ENCODE measurements around the gene WDR75. TPM values are rescaled to one million over a fixed set of nuclear protein-coding genes. Genes with fewer than 3 reads are reported as not detected.
"Not testable (repeated sequence)": the region's sequence is repeated elsewhere in the genome, so short reads cannot be mapped to it uniquely, and the experiment has no call there.

The WDR75 gene
- total and polyA plus RNA-seq, 5 donors, result 12.6 to 20.0 (median 18.8) TPM

- Histone ChIP-seq H3K9me3 (ENCODE audit: control insufficient read depth, low read length) (no peaks in the 10 kb centered on the region), H3K27me3 (ENCODE audit: control insufficient read depth, insufficient read depth) (no peaks in the 10 kb centered on the region), H3K27ac (ENCODE audit: low read length) (no peak overlapping the region), H3K4me1 (ENCODE audit: control insufficient read depth, insufficient read depth, low read length) (no peaks in the 10 kb centered on the region), H3K4me3 (ENCODE audit: low read length) (no peak overlapping the region)
- WGBS, result 31% methylated on average over 4 of the region's 4 CpGs
- intact Hi-C loops (cut with DNase I), result loop anchor here in 3 of 4 donors (5.0 to 10.0 kb wide), 4 partner anchors 318 to 1908 kb away; no protein-coding TSS in a partner anchor
- DNase-seq (no peak), ATAC-seq (peak; percentile 59 to 67)
These were observed 28.8 kb upstream of the WDR75 start for GRCh38 chr2:189412330-189412953.

- no peak for ATAC-seq
- H3K27ac ChIP-seq (ENCODE audit: low read length), result no peak overlapping the region
- H3K4me3 ChIP-seq (ENCODE audit: low read length), result no peak overlapping the region
- H3K27me3 ChIP-seq (ENCODE audit: control insufficient read depth, insufficient read depth), result no peaks in the 10 kb centered on the region
- no peaks in the 10 kb centered on the region for H3K4me1 ChIP-seq (ENCODE audit: control insufficient read depth, insufficient read depth, low read length)
- intact Hi-C loops (cut with DNase I), result loop anchor here in 3 of 4 donors (5.0 to 10.0 kb wide), 4 partner anchors 318 to 1908 kb away; no protein-coding TSS in a partner anchor
- H3K9me3 ChIP-seq (ENCODE audit: control insufficient read depth, low read length), result no peaks in the 10 kb centered on the region
- no peak for DNase-seq
- 87% methylated on average over 4 of the region's 4 CpGs for WGBS
These were observed 28.0 kb upstream of the WDR75 start for GRCh38 chr2:189413249-189413648.

- 77% methylated on average over 1 of the region's 1 CpG for WGBS
These were observed 19.6 kb upstream of the WDR75 start for GRCh38 chr2:189421644-189422043.

GRCh38 chr2:189424961-189425360 lies 16.3 kb upstream of the WDR75 start:
- no peak for ATAC-seq
- intact Hi-C loops (cut with DNase I), result no loop called here
- 90% methylated on average over 2 of the region's 2 CpGs for WGBS
- peaks cover 1% of the 10 kb centered on the region for H3K4me1 ChIP-seq (ENCODE audit: control insufficient read depth, insufficient read depth, low read length)
- no peak overlapping the region for H3K27ac ChIP-seq (ENCODE audit: low read length)
- H3K9me3 ChIP-seq (ENCODE audit: control insufficient read depth, low read length), result no peaks in the 10 kb centered on the region
- no peak for DNase-seq
- H3K4me3 ChIP-seq (ENCODE audit: low read length), result no peak overlapping the region
- H3K27me3 ChIP-seq (ENCODE audit: control insufficient read depth, insufficient read depth), result no peaks in the 10 kb centered on the region

More at GRCh38 chr2:189421644-189422043, 19.6 kb upstream of the WDR75 start:
- Histone ChIP-seq H3K4me1 (ENCODE audit: control insufficient read depth, insufficient read depth, low read length) (peaks cover 1% of the 10 kb centered on the region), H3K27me3 (ENCODE audit: control insufficient read depth, insufficient read depth) (no peaks in the 10 kb centered on the region), H3K27ac (ENCODE audit: low read length) (no peak overlapping the region), H3K4me3 (ENCODE audit: low read length) (no peak overlapping the region), H3K9me3 (ENCODE audit: control insufficient read depth, low read length) (no peaks in the 10 kb centered on the region)
- DNase-seq, result peak in 1 of 3 donors; percentile 23
- intact Hi-C loops (cut with DNase I), result no loop called here
- ATAC-seq, result no peak

- Histone ChIP-seq H3K27me3 (ENCODE audit: control insufficient read depth, insufficient read depth) (no peaks in the 10 kb centered on the region), H3K4me1 (ENCODE audit: control insufficient read depth, insufficient read depth, low read length) (peaks cover 1% of the 10 kb centered on the region), H3K27ac (ENCODE audit: low read length) (no peak overlapping the region), H3K4me3 (ENCODE audit: low read length) (no peak overlapping the region), H3K9me3 (ENCODE audit: control insufficient read depth, low read length) (no peaks in the 10 kb centered on the region)
- DNase-seq (no peak), ATAC-seq (no peak)
- 91% methylated on average over 1 of the region's 1 CpG for WGBS
- intact Hi-C loops (cut with DNase I), result no loop called here
These were observed 15.6 kb upstream of the WDR75 start for GRCh38 chr2:189425676-189426075.

- Histone ChIP-seq H3K27ac (ENCODE audit: low read length) (no peak overlapping the region), H3K9me3 (ENCODE audit: control insufficient read depth, low read length) (no peaks in the 10 kb centered on the region), H3K27me3 (ENCODE audit: control insufficient read depth, insufficient read depth) (no peaks in the 10 kb centered on the region), H3K4me1 (ENCODE audit: control insufficient read depth, insufficient read depth, low read length) (peaks cover 1% of the 10 kb centered on the region), H3K4me3 (ENCODE audit: low read length) (no peak overlapping the region)
- DNase-seq (no peak), ATAC-seq (no peak)
- intact Hi-C loops (cut with DNase I), result no loop called here
- WGBS, result 95% methylated on average over 2 of the region's 2 CpGs
These were observed 14.4 kb upstream of the WDR75 start for GRCh38 chr2:189426886-189427285.

GRCh38 chr2:189427872-189428271 lies 13.4 kb upstream of the WDR75 start:
- H3K4me3 ChIP-seq (ENCODE audit: low read length), result no peak overlapping the region
- DNase-seq (no peak), ATAC-seq (no peak)
- H3K27ac ChIP-seq (ENCODE audit: low read length), result no peak overlapping the region
- WGBS, result over 99% methylated on average over 2 of the region's 2 CpGs
- H3K27me3 ChIP-seq (ENCODE audit: control insufficient read depth, insufficient read depth), result no peaks in the 10 kb centered on the region
- no peaks in the 10 kb centered on the region for H3K9me3 ChIP-seq (ENCODE audit: control insufficient read depth, low read length)
- intact Hi-C loops (cut with DNase I), result no loop called here
- peaks cover 1% of the 10 kb centered on the region for H3K4me1 ChIP-seq (ENCODE audit: control insufficient read depth, insufficient read depth, low read length)

GRCh38 chr2:189430448-189430847 lies 10.8 kb upstream of the WDR75 start:
- H3K4me1 ChIP-seq (ENCODE audit: control insufficient read depth, insufficient read depth, low read length); H3K27ac ChIP-seq (ENCODE audit: low read length); H3K9me3 ChIP-seq (ENCODE audit: control insufficient read depth, low read length); DNase-seq; ATAC-seq; H3K27me3 ChIP-seq (ENCODE audit: control insufficient read depth, insufficient read depth); H3K4me3 ChIP-seq (ENCODE audit: low read length); intact Hi-C loops (cut with DNase I): not testable (repeated sequence)
- 78% methylated on average over 2 of the region's 2 CpGs for WGBS

GRCh38 chr2:189435803-189436202 lies 5.5 kb upstream of the WDR75 start:
- DNase-seq; intact Hi-C loops (cut with DNase I); H3K4me3 ChIP-seq (ENCODE audit: low read length); H3K4me1 ChIP-seq (ENCODE audit: control insufficient read depth, insufficient read depth, low read length); H3K27me3 ChIP-seq (ENCODE audit: control insufficient read depth, insufficient read depth); H3K27ac ChIP-seq (ENCODE audit: low read length); ATAC-seq; H3K9me3 ChIP-seq (ENCODE audit: control insufficient read depth, low read length): not testable (repeated sequence)
- 96% methylated on average over 4 of the region's 4 CpGs for WGBS

- Histone ChIP-seq H3K27me3 (ENCODE audit: control insufficient read depth, insufficient read depth) (no peaks in the 10 kb centered on the region), H3K9me3 (ENCODE audit: control insufficient read depth, low read length) (no peaks in the 10 kb centered on the region), H3K4me3 (ENCODE audit: low read length) (no peak overlapping the region), H3K27ac (ENCODE audit: low read length) (no peak overlapping the region), H3K4me1 (ENCODE audit: control insufficient read depth, insufficient read depth, low read length) (no peaks in the 10 kb centered on the region)
- no peak for DNase-seq
- intact Hi-C loops (cut with DNase I), result no loop called here
- 68% methylated on average over 1 of the region's 1 CpG for WGBS
- ATAC-seq, result no peak
These were observed 3.3 kb upstream of the WDR75 start for GRCh38 chr2:189437926-189438325.

GRCh38 chr2:189439342-189439741 lies 1.9 kb upstream of the WDR75 start:
- H3K27me3 ChIP-seq (ENCODE audit: control insufficient read depth, insufficient read depth), result no peaks in the 10 kb centered on the region
- H3K27ac ChIP-seq (ENCODE audit: low read length), result no peak overlapping the region
- H3K9me3 ChIP-seq (ENCODE audit: control insufficient read depth, low read length), result no peaks in the 10 kb centered on the region
- intact Hi-C loops (cut with DNase I), result no loop called here
- ATAC-seq, result no peak
- no peak overlapping the region for H3K4me3 ChIP-seq (ENCODE audit: low read length)
- WGBS, result 81% methylated on average over 1 of the region's 1 CpG
- no peaks in the 10 kb centered on the region for H3K4me1 ChIP-seq (ENCODE audit: control insufficient read depth, insufficient read depth, low read length)
- no peak for DNase-seq

GRCh38 chr2:189440644-189440946 lies 679 bp upstream of the WDR75 start:
- Histone ChIP-seq H3K27ac (ENCODE audit: low read length) (peak overlapping the region; percentile 96), H3K4me1 (ENCODE audit: control insufficient read depth, insufficient read depth, low read length) (no peaks in the 10 kb centered on the region), H3K4me3 (ENCODE audit: low read length) (peak overlapping the region; percentile 82), H3K9me3 (ENCODE audit: control insufficient read depth, low read length) (no peaks in the 10 kb centered on the region), H3K27me3 (ENCODE audit: control insufficient read depth, insufficient read depth) (no peaks in the 10 kb centered on the region)
- DNase-seq (no peak), ATAC-seq (peak; percentile 65 to 69)
- intact Hi-C loops (cut with DNase I), result no loop called here
- WGBS, result 0% methylated on average over 8 of the region's 8 CpGs

Data from right cardiac atrium (tissue), 5 donors.